IMR-90 (cell line): ENCODE results near the gene SH2D5. TPM values are rescaled to one million over a fixed set of nuclear protein-coding genes. Genes with fewer than 3 reads are reported as not detected.

Source experiments
- ATAC-seq: fragments of 200-7000 bp; cut with Tn5 transposase; 2 replicates; pipeline ENCODE4 v1.9.1; 2020; ENCODE audit warnings: low read depth, mild to moderate bottlenecking, moderate library complexity
- BruUV-seq: library from RNA; stranded (reverse); fragments of 400-500 nt; replicated peaks from 2 replicates; lab custom pipeline; 2021; lab: Mats Ljungman, UMichigan
- CTCF ChIA-PET: fragments of 300-600 bp; formaldehyde crosslinking; extraction: SDS; loops from one replicate; lab custom pipeline; 2021; ENCODE audit warnings: antibody characterized with exemption; lab: Yijun Ruan, JAX
- POLR2A ChIA-PET: fragments of 300-600 bp; sonication (Branson Sonifier 250); formaldehyde crosslinking; loops from one replicate; lab custom pipeline; 2022; ENCODE audit warnings: antibody characterized with exemption; ENCODE audit not compliant: unreplicated experiment; lab: Charles Lee
- DNase-seq: peaks from one replicate; pipeline ENCODE4 v3.0.0; 2013
- H2AFZ ChIP-seq: replicated peaks from 2 replicates; pipeline ENCODE3; 2013; ENCODE audit warnings: low read length, mild to moderate bottlenecking; ENCODE audit not compliant: poor library complexity
- H2AK5ac ChIP-seq: 2 replicates; pipeline ENCODE4 v1.6.1; 2013; ENCODE audit warnings: low read depth, low read length, inconsistent platforms
- H2AK9ac ChIP-seq: replicated peaks from 2 replicates; pipeline ENCODE3; 2013; ENCODE audit warnings: mild to moderate bottlenecking, low read depth, low read length, moderate library complexity; ENCODE audit not compliant: poor library complexity
- H2BK120ac ChIP-seq: 2 replicates; pipeline ENCODE4 v1.6.1; 2013; ENCODE audit warnings: low read depth, low read length, inconsistent platforms
- H2BK15ac ChIP-seq: 3 replicates; pipeline ENCODE4 v1.6.1; 2013; ENCODE audit warnings: low read depth, low read length, inconsistent platforms
- H2BK20ac ChIP-seq: 2 replicates; pipeline ENCODE4 v1.6.1; 2013; ENCODE audit warnings: low read depth, mild to moderate bottlenecking, inconsistent platforms, low read length, moderate library complexity
- H2BK5ac ChIP-seq: 2 replicates; pipeline ENCODE4 v1.6.1; 2013; ENCODE audit warnings: mild to moderate bottlenecking, low read depth, low read length, inconsistent platforms; ENCODE audit not compliant: poor library complexity, severe bottlenecking
- H3K14ac ChIP-seq: replicated peaks from 2 replicates; pipeline ENCODE4 v1.6.1; 2013; ENCODE audit warnings: low read depth, low read length, inconsistent platforms
- H3K18ac ChIP-seq: 2 replicates; pipeline ENCODE4 v1.6.1; 2013; ENCODE audit warnings: low read depth, low read length, control low read depth
- H3K23ac ChIP-seq: 2 replicates; pipeline ENCODE4 v1.6.1; 2013; ENCODE audit warnings: low read depth, low read length, inconsistent platforms
- H3K27ac ChIP-seq: 2 replicates; pipeline ENCODE4 v1.5.1; 2013; ENCODE audit warnings: mild to moderate bottlenecking, control low read depth, low read length; ENCODE audit not compliant: insufficient read depth
- H3K27me3 ChIP-seq: 2 replicates; pipeline ENCODE4 v1.6.1; 2013; ENCODE audit warnings: low read length; ENCODE audit not compliant: control insufficient read depth, insufficient read depth
- H3K36me3 ChIP-seq: 2 replicates; pipeline ENCODE4 v1.6.1; 2013; ENCODE audit warnings: low read length, mixed read lengths; ENCODE audit not compliant: control insufficient read depth, insufficient read depth
- H3K4ac ChIP-seq: 2 replicates; pipeline ENCODE4 v1.6.1; 2013; ENCODE audit warnings: low read depth, low read length, inconsistent platforms
- H3K4me1 ChIP-seq: 2 replicates; pipeline ENCODE4 v1.6.1; 2013; ENCODE audit warnings: low read length, mixed read lengths; ENCODE audit not compliant: control insufficient read depth, insufficient read depth
- H3K4me2 ChIP-seq: 2 replicates; pipeline ENCODE4 v1.6.1; 2013; ENCODE audit warnings: low read depth, mild to moderate bottlenecking, control low read depth, low read length, moderate library complexity
- H3K4me3 ChIP-seq: 2 replicates; pipeline ENCODE4 v1.5.1; 2013; ENCODE audit warnings: low read depth, mild to moderate bottlenecking, control low read depth, low read length, moderate library complexity; ENCODE audit not compliant: insufficient read depth
- H3K56ac ChIP-seq: 2 replicates; pipeline ENCODE4 v1.6.1; 2013; ENCODE audit warnings: low read length, inconsistent platforms; ENCODE audit not compliant: insufficient read depth; ENCODE audit errors: extremely low read depth
- H3K79me1 ChIP-seq, 2 experiments: 2 replicates each; pipeline ENCODE4 v1.6.1; 2013; ENCODE audit warnings: low read length in 2 of 2, inconsistent platforms in 1 of 2, low read depth in 1 of 2
- H3K9ac ChIP-seq: 2 replicates; pipeline ENCODE4 v1.6.1; 2013; ENCODE audit warnings: low read depth, low read length, control low read depth
- H3K9me1 ChIP-seq: 2 replicates; pipeline ENCODE4 v1.6.1; 2013; ENCODE audit warnings: low read length, inconsistent platforms; ENCODE audit not compliant: insufficient read depth
- H3K9me3 ChIP-seq: 2 replicates; pipeline ENCODE4 v1.6.1; 2013; ENCODE audit warnings: low read length; ENCODE audit not compliant: control insufficient read depth, insufficient read depth
- H4K20me1 ChIP-seq: 2 replicates; pipeline ENCODE4 v1.6.1; 2013; ENCODE audit warnings: low read length, inconsistent platforms; ENCODE audit not compliant: insufficient read depth
- H4K5ac ChIP-seq: 2 replicates; pipeline ENCODE4 v1.6.1; 2013; ENCODE audit warnings: mild to moderate bottlenecking, low read depth, low read length, control low read depth
- H4K8ac ChIP-seq, 2 experiments: 2 replicates each; pipeline ENCODE4 v1.6.1; 2013; ENCODE audit warnings: low read depth in 2 of 2, low read length in 2 of 2, control low read depth in 1 of 2, inconsistent platforms in 1 of 2
- H4K91ac ChIP-seq: 2 replicates; pipeline ENCODE4 v1.6.1; 2013; ENCODE audit warnings: low read depth, low read length, inconsistent platforms; ENCODE audit not compliant: insufficient read depth
- BHLHE40 ChIP-seq: fragments of 150-350 bp; IDR thresholded peaks from 2 replicates; pipeline ENCODE4 v1.6.1; 2016; ENCODE audit warnings: mild to moderate bottlenecking, low read depth, low read length
- CEBPB ChIP-seq: IDR thresholded peaks from 2 replicates; pipeline ENCODE4 v1.6.1; 2012; ENCODE audit warnings: low read depth, low read length, improper control_type of control experiment
- CHD1 ChIP-seq: IDR thresholded peaks from 2 replicates; pipeline ENCODE4 v1.6.1; 2012; ENCODE audit warnings: low read depth, low read length, improper control_type of control experiment
- FOS ChIP-seq: fragments of 150-350 bp; IDR thresholded peaks from 2 replicates; pipeline ENCODE4 v1.6.1; 2016; ENCODE audit warnings: low read depth, low read length
- MAFK ChIP-seq: IDR thresholded peaks from 2 replicates; pipeline ENCODE4 v1.6.1; 2012; ENCODE audit warnings: low read depth, low read length, improper control_type of control experiment
- MAZ ChIP-seq: IDR thresholded peaks from 2 replicates; pipeline ENCODE4 v1.6.1; 2012; ENCODE audit warnings: low read depth, mild to moderate bottlenecking, low read length, improper control_type of control experiment, moderate library complexity, borderline replicate concordance
- MXI1 ChIP-seq: IDR thresholded peaks from 2 replicates; pipeline ENCODE4 v1.6.1; 2012; ENCODE audit warnings: low read depth, mild to moderate bottlenecking, low read length, moderate library complexity, borderline replicate concordance
- NFE2L2 ChIP-seq: fragments of 150-350 bp; IDR thresholded peaks from 2 replicates; pipeline ENCODE4 v1.6.1; 2016; ENCODE audit warnings: low read depth, mild to moderate bottlenecking, low read length
- POLR2A ChIP-seq: IDR thresholded peaks from 2 replicates; pipeline ENCODE4 v1.6.1; 2012; ENCODE audit warnings: mild to moderate bottlenecking, low read depth, low read length
- RAD21 ChIP-seq: IDR thresholded peaks from 2 replicates; pipeline ENCODE4 v1.6.1; 2012; ENCODE audit warnings: low read length, improper control_type of control experiment
- RFX5 ChIP-seq: IDR thresholded peaks from 2 replicates; pipeline ENCODE4 v1.8.0; 2012; ENCODE audit warnings: low read depth, mild to moderate bottlenecking, low read length, moderate library complexity
- SMC3 ChIP-seq: fragments of 150-350 bp; IDR thresholded peaks from 2 replicates; pipeline ENCODE4 v1.6.1; 2016; ENCODE audit warnings: low read depth, mild to moderate bottlenecking, antibody characterized with exemption, low read length, moderate library complexity
- USF2 ChIP-seq: fragments of 150-350 bp; IDR thresholded peaks from 2 replicates; pipeline ENCODE4 v1.6.1; 2017; ENCODE audit warnings: mild to moderate bottlenecking, antibody characterized with exemption, low read length, low read depth
- WGBS, 2 experiments: methylation state at CpG; one replicate each; pipeline versions ENCODE4 v1.1.5 to v1.1.7; 2013; ENCODE audit warnings: missing lambda C conversion rate in 2 of 2; ENCODE audit not compliant: insufficient read length in 1 of 2; ENCODE audit errors: extremely low coverage in 2 of 2; 5-methylcytosine and 5-hydroxymethylcytosine counted together
- dilution Hi-C: fragments of 300-500 bp; cut with HindIII; formaldehyde crosslinking; loops from one replicate; pipeline ENCODE4 v1.14.3; 2018; ENCODE audit warnings: low sequenced_read_pairs; ENCODE audit not compliant: unreplicated experiment
- in situ Hi-C: fragments of 300-500 bp; cut with MboI; formaldehyde crosslinking; loops from 3 replicates; pipeline ENCODE4 v1.14.3; 2019; ENCODE audit warnings: low sequenced_read_pairs, inconsistent platforms, mixed read lengths
- intact Hi-C: fragments of 100-400 bp; cut with micrococcal nuclease; formaldehyde crosslinking; loops from 2 replicates; pipeline ENCODE4 v1.10.0; 2022
- polyA plus RNA-seq, 3 experiments: library from polyadenylated mRNA; depleted of rRNA; stranded (reverse); fragments of >200 nt; gene quantifications; 2 replicates each; pipeline ENCODE4 v1.2.3, GENCODE V29; 2012; ENCODE audit warnings: low replicate concordance in 1 of 3
- total RNA-seq: library from RNA; depleted of rRNA; stranded (reverse); fragments of >200 nt; gene quantifications from 2 replicates; pipeline ENCODE4 v1.2.3, GENCODE V29; 2012
- TF ChIP-seq, protein P1 (sequence below): fragments of 150-350 bp; IDR thresholded peaks from 2 replicates; pipeline ENCODE4 v1.6.1; 2016; ENCODE audit warnings: low read depth, mild to moderate bottlenecking, low read length, moderate library complexity, borderline replicate concordance
- TF ChIP-seq, protein P2 (sequence below): conservative IDR thresholded peaks from 2 replicates; pipeline ENCODE4 v1.5.1; 2012; ENCODE audit warnings: mild to moderate bottlenecking, low read depth, low read length, improper control_type of control experiment

Gene SH2D5
- total and polyA plus RNA-seq, 2 of the 4 experiments (the other 2 are of a cell fraction), result 7.2 to 14.4 TPM

GRCh38 chr1:20684651-20685050 is 47.9 kb downstream of the SH2D5 start:
- no peak overlapping the region for H3K23ac ChIP-seq
- H3K36me3 ChIP-seq, result peaks cover 7% of the 10 kb centered on the region
- no peak overlapping the region for H2BK120ac ChIP-seq
- BruUV-seq, result no TSS peak
- no peaks in the 10 kb centered on the region for H3K9me3 ChIP-seq
- dilution Hi-C loops (no loop called here), intact Hi-C loops (no loop called here), in situ Hi-C loops (loop anchor here (25.0 kb wide), 1 partner anchor 678 kb away; no protein-coding TSS in a partner anchor)
- no peak overlapping the region for H3K9ac ChIP-seq
- H3K27ac ChIP-seq, result no peak overlapping the region
- no peak overlapping the region for H3K56ac ChIP-seq
- H3K79me1 ChIP-seq, result no peaks in the 10 kb centered on the region
- H4K5ac ChIP-seq, result no peak overlapping the region
- H4K91ac ChIP-seq, result no peak overlapping the region
- no peaks in the 10 kb centered on the region for H3K4me1 ChIP-seq
- no peak overlapping the region for H2BK20ac ChIP-seq
- no peaks in the 10 kb centered on the region for H4K20me1 ChIP-seq
- H2AK5ac ChIP-seq, result no peak overlapping the region
- DNase-seq (no peak), ATAC-seq (no peak)
- H3K14ac ChIP-seq, result no peak overlapping the region
- no peak overlapping the region for H3K4me2 ChIP-seq
- H3K27me3 ChIP-seq, result no peaks in the 10 kb centered on the region
- TF ChIP-seq CHD1 (no peak), USF2 (no peak), MAZ (no peak), MAFK (no peak), BHLHE40 (no peak), NFE2L2 (no peak), SMC3 (no peak), FOS (no peak), CEBPB (no peak), POLR2A (no peak), RFX5 (no peak), RAD21 (no peak), MXI1 (no peak)
- TF ChIP-seq, protein P1, sequence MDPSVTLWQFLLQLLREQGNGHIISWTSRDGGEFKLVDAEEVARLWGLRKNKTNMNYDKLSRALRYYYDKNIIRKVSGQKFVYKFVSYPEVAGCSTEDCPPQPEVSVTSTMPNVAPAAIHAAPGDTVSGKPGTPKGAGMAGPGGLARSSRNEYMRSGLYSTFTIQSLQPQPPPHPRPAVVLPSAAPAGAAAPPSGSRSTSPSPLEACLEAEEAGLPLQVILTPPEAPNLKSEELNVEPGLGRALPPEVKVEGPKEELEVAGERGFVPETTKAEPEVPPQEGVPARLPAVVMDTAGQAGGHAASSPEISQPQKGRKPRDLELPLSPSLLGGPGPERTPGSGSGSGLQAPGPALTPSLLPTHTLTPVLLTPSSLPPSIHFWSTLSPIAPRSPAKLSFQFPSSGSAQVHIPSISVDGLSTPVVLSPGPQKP, result no peak
- TF ChIP-seq, protein P2, sequence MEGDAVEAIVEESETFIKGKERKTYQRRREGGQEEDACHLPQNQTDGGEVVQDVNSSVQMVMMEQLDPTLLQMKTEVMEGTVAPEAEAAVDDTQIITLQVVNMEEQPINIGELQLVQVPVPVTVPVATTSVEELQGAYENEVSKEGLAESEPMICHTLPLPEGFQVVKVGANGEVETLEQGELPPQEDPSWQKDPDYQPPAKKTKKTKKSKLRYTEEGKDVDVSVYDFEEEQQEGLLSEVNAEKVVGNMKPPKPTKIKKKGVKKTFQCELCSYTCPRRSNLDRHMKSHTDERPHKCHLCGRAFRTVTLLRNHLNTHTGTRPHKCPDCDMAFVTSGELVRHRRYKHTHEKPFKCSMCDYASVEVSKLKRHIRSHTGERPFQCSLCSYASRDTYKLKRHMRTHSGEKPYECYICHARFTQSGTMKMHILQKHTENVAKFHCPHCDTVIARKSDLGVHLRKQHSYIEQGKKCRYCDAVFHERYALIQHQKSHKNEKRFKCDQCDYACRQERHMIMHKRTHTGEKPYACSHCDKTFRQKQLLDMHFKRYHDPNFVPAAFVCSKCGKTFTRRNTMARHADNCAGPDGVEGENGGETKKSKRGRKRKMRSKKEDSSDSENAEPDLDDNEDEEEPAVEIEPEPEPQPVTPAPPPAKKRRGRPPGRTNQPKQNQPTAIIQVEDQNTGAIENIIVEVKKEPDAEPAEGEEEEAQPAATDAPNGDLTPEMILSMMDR, result no peak
- no peak overlapping the region for H2AK9ac ChIP-seq
- no peak overlapping the region for H3K4me3 ChIP-seq
- CTCF ChIA-PET, result no interaction called here
- H3K9me1 ChIP-seq, result no peaks in the 10 kb centered on the region
- no peak overlapping the region for H2BK5ac ChIP-seq
- WGBS, 2 experiments, result no CpG with 5 or more reads among the region's 14 CpGs
- no peak overlapping the region for H4K8ac ChIP-seq
- H3K18ac ChIP-seq, result no peak overlapping the region
- H2AFZ ChIP-seq, result no peak overlapping the region
- H2BK15ac ChIP-seq, result no peak overlapping the region
- POLR2A ChIA-PET, result interaction anchor here (0.5 kb wide), 1 partner anchor 1296 kb away, joined by 3 read pairs; no protein-coding TSS in a partner anchor
- H3K4ac ChIP-seq, result no peak overlapping the region
